Measurements from ENCODE around the gene NDUFAF2. TPM values are rescaled to one million over a fixed set of nuclear protein-coding genes. Genes with fewer than 3 reads are reported as not detected.

The NDUFAF2 gene
- total RNA-seq, 1 experiment from 2014 or later: 120 TPM

GRCh38 chr5:61001647-61002046, 56.6 kb downstream of the NDUFAF2 start:
- no peaks in the 10 kb centered on the region for H3K9me3 Mint-ChIP-seq (ENCODE audit: unreplicated experiment)
- intact Hi-C loops (cut with micrococcal nuclease): no loop called here
- no peaks in the 10 kb centered on the region for H3K27me3 Mint-ChIP-seq (ENCODE audit: insufficient read depth, unreplicated experiment)
- H3K4me1 Mint-ChIP-seq (ENCODE audit: insufficient read depth, unreplicated experiment): peaks cover 6% of the 10 kb centered on the region
- no peak overlapping the region for H3K4me3 Mint-ChIP-seq (ENCODE audit: unreplicated experiment)
- no peak for TF ChIP-seq CTCF (IDR thresholded peaks at IDR 0.05; ENCODE audit: unreplicated experiment)
- no peak overlapping the region for H3K27ac Mint-ChIP-seq (ENCODE audit: low read depth, unreplicated experiment)
- DNase-seq (ENCODE audit: unreplicated experiment): no peak
- no TSS peak for BruUV-seq (replicated peaks)
- POLR2A ChIA-PET: no interaction called here
- H3K36me3 Mint-ChIP-seq (ENCODE audit: insufficient read depth, unreplicated experiment): no peaks in the 10 kb centered on the region
- CTCF ChIA-PET: interaction anchor here (0.5 kb wide), 2 partner anchors 19 to 994 kb away, joined by 3 read pairs; no protein-coding TSS in a partner anchor

- DNase-seq (ENCODE audit: unreplicated experiment): no peak
- Mint-ChIP-seq H3K4me3 (ENCODE audit: unreplicated experiment) (no peak overlapping the region), H3K27me3 (ENCODE audit: insufficient read depth, unreplicated experiment) (no peaks in the 10 kb centered on the region), H3K27ac (ENCODE audit: low read depth, unreplicated experiment) (no peak overlapping the region), H3K4me1 (ENCODE audit: insufficient read depth, unreplicated experiment) (peaks cover 6% of the 10 kb centered on the region), H3K36me3 (ENCODE audit: insufficient read depth, unreplicated experiment) (no peaks in the 10 kb centered on the region), H3K9me3 (ENCODE audit: unreplicated experiment) (no peaks in the 10 kb centered on the region)
- ChIA-PET CTCF (no interaction called here), POLR2A (no interaction called here)
- no TSS peak for BruUV-seq (replicated peaks)
- no peak for TF ChIP-seq CTCF (IDR thresholded peaks at IDR 0.05; ENCODE audit: unreplicated experiment)
- intact Hi-C loops (cut with micrococcal nuclease): no loop called here
Measured at GRCh38 chr5:61002611-61003355, 57.8 kb downstream of the NDUFAF2 start.

GRCh38 chr5:61004448-61004847, 59.4 kb downstream of the NDUFAF2 start:
- Mint-ChIP-seq H3K4me1 (ENCODE audit: insufficient read depth, unreplicated experiment) (peaks cover 6% of the 10 kb centered on the region), H3K4me3 (ENCODE audit: unreplicated experiment) (no peak overlapping the region), H3K36me3 (ENCODE audit: insufficient read depth, unreplicated experiment) (no peaks in the 10 kb centered on the region), H3K27me3 (ENCODE audit: insufficient read depth, unreplicated experiment) (no peaks in the 10 kb centered on the region), H3K9me3 (ENCODE audit: unreplicated experiment) (no peaks in the 10 kb centered on the region), H3K27ac (ENCODE audit: low read depth, unreplicated experiment) (no peak overlapping the region)
- BruUV-seq (replicated peaks): no TSS peak
- ChIA-PET POLR2A (interaction anchor here (0.7 kb wide), 1 partner anchor 38 kb away, joined by 3 read pairs; no protein-coding TSS in a partner anchor), CTCF (no interaction called here)
- DNase-seq (ENCODE audit: unreplicated experiment): no peak
- TF ChIP-seq CTCF (IDR thresholded peaks at IDR 0.05; ENCODE audit: unreplicated experiment): no peak
- intact Hi-C loops (cut with micrococcal nuclease): no loop called here

- ChIA-PET POLR2A (interaction anchor here (1.6 to 1.9 kb wide), 2 partner anchors 10 to 14 kb away, joined by 3 to 5 read pairs; no protein-coding TSS in a partner anchor), CTCF (interaction anchor here (0.6 to 2.0 kb wide), 6 partner anchors 13 to 1242 kb away, joined by 3 to 5 read pairs (median 3); no protein-coding TSS in a partner anchor)
- Mint-ChIP-seq H3K36me3 (ENCODE audit: insufficient read depth, unreplicated experiment) (no peaks in the 10 kb centered on the region), H3K9me3 (ENCODE audit: unreplicated experiment) (no peaks in the 10 kb centered on the region), H3K27me3 (ENCODE audit: insufficient read depth, unreplicated experiment) (no peaks in the 10 kb centered on the region), H3K4me3 (ENCODE audit: unreplicated experiment) (no peak overlapping the region), H3K4me1 (ENCODE audit: insufficient read depth, unreplicated experiment) (no peaks in the 10 kb centered on the region), H3K27ac (ENCODE audit: low read depth, unreplicated experiment) (no peak overlapping the region)
- no TSS peak for BruUV-seq (replicated peaks)
- TF ChIP-seq CTCF (IDR thresholded peaks at IDR 0.05; ENCODE audit: unreplicated experiment): no peak
- DNase-seq (ENCODE audit: unreplicated experiment): no peak
- intact Hi-C loops (cut with micrococcal nuclease): no loop called here
Measured at GRCh38 chr5:61009907-61010306, 64.9 kb downstream of the NDUFAF2 start.
